Activated CD8-positive, alpha-beta memory T cell treated with anti-CD3 and anti-CD28 coated beads, Interleukin-2, amount 50 U/mL, for 1 hour (primary cell): ENCODE results near the gene GAST.

Experiments
- DNase-seq: peaks from one replicate; pipeline ENCODE4 v3.0.0-alpha.2; 2020; ENCODE audit errors: extremely low read depth

Gene GAST

DNA sequence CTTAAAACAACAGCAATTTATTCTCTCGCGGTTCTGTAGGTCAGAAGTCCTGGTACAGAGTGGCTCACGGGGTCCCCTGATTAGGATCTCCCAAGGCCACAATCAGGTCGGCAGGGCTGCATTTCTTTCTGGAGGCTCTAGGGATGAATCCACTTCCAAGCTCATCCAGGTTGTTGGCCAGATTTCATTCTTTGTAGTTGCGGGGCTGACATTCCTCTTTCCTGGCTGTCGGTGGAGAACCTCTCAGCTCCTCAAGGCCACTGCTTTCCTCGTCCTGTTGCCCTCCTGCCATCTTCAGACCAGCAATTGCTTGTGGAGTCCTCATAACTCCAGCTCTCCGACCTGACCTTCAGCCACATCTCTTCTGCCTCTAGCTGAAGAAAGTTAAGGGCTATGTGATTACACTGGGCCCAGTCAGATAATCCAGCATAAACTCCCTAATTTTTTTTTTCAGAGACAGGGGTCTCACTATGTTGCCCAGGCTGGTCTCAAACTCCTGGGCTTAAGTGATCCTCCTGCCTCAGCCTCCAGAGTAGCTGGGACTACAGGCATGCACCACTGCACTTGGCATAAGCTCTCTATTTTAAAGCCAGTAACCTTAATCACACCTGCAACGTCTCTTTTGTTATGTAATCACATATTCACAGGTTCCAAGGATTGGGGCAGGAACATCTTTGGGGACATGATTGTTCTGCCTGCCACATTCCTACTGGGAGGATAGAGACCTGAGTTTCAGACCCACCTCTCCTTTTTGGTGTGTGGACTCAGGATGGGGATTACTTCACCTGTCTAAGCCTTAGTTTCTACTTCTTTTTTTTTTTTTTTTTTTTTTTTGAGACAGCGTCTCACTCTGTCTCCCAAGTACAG lies 4.1 kb upstream of the GAST start:
- DNase-seq, result no peak

DNA sequence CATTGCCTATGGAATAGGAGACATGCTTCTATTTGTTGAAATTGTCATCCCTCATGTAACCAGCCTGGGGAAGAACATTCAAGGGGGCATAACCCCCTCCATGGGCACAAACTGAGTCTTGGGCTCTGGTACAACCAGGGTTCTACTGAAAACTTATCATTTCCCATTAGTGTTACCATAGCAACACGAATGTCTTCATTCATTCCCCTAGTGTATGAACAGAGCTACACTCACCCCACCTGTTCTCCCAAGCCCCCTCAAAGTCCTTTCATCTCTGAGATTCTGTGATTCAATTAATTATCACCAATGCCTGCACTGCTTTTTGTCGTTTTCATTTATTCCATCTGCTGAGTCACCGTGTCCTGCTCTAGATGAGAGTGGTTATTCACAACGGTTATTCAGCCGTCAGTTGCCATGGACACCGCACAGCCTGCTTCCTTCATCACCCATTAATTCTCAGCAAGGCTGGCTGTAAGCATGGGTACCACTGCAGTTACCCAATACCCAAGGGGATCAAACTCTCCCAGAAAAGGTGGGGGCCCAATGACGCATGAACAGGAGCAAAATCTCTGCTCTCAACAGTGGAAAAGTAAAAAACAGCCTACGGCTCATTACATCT lies 1.6 kb upstream of the GAST start:
- DNase-seq, result no peak

DNA sequence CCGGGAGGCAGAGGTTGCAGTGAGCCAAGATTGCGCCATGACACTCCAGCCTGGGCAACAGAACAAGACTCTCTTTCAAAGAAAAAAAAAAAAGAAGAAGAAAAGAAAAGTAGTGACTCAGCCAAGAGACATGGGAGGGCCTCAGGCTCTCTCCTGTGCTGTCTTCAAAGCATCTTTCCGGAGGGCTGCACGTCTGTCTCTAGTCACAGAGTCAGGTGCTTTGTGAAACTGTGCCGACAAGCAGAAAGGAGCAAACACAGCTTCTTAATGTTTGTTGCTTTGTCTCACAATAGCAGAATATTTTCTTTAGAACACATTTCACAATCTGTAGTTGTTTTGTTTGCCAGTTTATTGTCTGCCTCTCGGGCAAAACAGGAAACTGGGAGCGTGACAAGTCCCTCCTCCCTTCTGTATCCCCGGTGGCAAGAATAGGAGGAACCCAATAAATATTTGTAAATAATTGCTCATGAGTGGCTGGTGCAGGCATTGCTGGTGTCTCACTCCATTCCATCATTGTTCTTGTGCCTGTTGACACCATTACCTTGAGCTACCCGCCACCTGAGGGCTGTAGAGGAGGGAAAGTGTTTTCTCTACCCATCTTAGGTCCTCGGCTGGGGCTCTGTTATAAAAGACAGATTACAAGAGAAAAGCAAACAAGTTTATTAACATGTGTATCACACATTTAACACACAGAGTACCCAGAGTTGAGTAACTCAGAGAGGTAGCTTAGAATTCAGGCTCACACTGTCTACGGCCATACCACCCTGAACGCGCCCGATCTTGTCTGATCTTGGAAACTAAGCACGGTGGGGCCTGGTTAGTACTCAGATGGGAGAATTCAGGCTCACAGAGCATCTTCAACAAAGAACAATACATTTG lies 5.5 kb downstream of the GAST start:
- DNase-seq, result no peak

DNA sequence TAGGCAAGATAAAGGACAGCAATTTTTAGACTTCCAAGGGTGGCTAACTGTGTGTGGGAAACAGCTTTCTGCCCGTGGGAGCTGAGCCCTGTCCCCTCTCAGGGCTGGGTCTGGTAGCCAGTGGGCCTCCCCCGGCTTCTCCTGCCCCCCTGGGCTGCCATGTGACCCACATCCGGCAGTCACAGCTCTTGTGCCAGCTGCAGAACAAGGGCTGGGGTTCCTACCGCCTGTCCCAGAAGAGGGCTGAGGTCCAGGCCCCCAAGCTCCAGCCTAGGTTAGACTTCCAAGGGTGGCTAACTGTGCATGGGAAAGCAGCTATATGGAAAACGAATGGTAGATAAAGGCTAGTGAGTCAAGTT lies 6.1 kb downstream of the GAST start:
- DNase-seq, result no peak

DNA sequence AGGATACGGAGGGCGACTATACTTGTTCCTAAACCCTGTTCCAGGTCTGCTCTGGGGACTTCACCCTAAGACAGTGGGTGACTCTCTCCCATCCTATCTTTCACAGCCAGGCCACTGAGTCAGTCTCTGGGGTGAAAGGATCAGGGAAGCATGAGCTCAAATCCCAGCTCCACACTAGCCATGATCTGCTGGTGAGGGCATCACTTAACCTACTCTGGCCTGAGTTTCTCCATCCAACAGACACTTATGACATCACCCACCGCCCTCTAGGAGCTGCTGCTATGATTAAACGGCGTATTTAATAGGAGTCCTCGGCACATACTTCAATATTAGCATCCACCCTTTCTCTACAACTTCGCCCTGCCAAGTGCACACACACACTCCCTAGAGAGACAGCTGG lies 10.1 kb downstream of the GAST start:
- DNase-seq, result no peak

DNA sequence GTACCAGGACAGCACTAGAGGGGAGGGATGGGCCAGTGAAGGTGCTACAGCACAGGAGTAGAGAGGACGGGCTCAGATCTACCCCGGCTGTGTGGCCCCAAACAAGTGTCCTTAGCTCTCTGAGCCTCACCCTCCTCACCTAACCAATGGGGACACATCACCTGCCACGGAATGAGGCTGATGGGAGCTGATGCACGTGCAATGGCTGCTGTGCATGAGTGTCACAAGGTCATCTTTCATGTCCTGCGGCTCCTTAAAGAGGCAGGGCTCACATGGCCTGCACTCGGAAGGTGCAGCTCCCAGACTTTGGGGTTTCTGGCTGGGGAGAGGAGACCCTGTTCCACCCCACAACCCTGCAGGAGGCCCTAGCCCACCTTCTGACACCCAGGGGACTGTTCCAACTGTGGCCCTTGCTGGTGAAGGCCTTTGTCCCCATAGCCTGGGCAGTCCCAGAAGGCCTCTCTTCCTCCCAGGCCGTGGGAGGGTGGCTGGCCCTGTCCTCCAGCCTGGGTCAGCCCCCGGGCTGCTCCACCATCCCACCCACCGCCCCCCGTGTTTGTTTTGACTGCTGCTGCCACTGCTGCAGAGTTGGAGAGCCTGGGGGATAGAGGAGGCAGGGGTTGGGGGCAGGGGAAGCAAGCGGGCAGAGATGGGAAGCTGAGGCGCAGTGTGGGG lies 11.8 kb downstream of the GAST start:
- DNase-seq, result no peak

DNA sequence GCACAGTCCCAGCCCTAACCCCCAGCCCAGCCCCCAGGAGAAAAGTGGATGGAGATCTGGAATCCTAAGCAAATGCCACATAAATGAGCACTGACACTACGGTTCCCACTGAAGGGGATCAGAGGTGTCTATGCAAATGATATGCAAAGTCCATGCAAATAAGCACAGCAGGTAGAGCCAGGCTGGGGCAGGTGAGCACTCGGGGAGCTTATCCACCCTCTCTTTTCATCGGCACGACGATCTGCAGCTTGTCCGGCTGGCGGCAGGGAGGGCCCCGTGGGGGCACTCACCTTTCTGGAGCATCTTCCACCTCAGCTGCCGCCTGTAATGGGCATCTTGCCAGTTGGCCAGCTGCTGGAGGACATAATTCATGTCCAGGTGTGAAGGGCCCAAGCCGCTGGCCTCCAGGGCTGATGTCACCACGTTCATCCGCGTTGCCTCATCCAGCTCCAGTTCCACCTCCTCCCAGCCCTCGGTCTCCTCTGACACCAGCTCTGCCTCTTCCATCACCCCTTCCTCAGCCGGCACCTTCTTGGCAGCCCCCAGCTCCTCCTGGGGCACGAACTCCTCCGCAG lies 12.4 kb downstream of the GAST start:
- no peak for DNase-seq

DNA sequence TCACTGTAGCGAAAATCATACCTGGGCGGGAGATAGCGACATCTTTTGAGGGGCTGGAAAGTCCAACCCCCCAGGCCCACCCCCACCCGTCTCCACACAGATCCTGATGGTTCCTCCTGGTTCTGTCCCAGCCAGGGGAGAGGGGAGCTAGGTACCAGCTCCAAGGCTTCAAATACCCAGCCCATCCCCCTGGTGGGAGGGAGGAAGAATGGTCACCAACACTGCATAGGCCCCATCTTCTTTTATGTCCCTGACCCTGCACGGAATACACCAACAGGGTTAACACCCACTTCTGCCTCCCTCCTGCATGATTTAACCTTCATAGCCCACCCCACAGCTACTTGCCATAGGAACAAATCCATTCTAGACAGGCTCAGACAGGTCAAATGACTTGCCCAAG lies 13.0 kb downstream of the GAST start:
- no peak for DNase-seq

DNA sequence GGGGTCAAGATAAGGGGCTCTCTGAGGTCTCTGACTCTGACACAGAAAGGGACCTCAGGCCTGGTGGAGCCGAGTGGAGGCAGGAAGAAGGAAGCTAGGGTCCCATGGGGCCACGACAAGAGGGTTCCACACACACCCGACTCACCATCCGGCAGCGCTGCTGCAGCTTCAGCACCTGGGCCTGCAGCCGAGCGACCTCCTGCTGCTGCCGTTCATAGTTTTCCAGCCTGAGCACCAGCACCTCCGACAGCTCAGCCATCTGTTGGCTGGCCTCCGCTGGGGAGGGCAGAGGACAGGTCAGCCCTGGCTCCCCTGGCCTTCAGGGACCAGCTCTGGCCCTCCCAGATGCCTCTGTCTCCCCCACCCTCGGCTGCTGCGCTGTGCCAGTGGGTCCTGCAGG lies 15.9 kb downstream of the GAST start:
- no peak for DNase-seq

DNA sequence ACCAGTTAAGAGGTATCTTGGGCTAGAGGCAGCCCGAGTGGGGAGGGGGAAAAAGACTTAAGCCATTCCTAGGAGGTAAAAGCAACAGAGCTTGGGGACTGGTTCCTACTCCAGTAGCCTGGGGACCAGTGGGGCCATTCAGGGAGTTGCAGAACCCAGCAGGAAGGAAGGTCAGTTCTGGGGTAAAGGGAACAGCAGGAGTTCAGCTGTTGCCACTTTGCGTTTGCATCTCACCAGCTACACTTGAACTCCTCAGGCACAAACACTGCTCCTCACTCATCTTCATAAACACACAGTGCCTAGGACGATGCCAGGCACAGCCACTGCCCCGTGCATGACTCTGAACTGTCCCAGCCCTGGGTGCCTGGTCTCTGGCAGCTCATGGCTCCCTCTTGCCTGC lies 18.3 kb downstream of the GAST start:
- DNase-seq, result no peak

DNA sequence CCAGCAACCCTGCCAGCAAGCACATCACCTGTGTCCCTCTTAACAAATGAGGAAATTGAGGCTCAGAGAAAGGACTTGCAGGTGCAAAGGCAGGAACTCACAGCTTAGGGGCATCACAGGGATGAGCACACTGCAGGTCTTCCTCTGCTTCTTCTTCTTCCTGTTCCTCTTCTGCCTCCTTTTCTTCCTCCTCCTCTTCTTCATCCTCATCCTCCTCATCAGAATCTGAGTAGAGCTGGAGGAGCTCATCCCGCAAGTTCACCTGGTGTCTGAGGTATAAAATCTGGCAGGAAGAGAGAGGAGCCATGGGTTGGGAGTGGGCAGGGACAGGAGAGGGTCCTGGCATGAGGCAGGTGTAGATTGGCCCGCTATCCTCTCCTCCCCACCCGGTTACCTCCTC lies 19.7 kb downstream of the GAST start:
- DNase-seq, result no peak

DNA sequence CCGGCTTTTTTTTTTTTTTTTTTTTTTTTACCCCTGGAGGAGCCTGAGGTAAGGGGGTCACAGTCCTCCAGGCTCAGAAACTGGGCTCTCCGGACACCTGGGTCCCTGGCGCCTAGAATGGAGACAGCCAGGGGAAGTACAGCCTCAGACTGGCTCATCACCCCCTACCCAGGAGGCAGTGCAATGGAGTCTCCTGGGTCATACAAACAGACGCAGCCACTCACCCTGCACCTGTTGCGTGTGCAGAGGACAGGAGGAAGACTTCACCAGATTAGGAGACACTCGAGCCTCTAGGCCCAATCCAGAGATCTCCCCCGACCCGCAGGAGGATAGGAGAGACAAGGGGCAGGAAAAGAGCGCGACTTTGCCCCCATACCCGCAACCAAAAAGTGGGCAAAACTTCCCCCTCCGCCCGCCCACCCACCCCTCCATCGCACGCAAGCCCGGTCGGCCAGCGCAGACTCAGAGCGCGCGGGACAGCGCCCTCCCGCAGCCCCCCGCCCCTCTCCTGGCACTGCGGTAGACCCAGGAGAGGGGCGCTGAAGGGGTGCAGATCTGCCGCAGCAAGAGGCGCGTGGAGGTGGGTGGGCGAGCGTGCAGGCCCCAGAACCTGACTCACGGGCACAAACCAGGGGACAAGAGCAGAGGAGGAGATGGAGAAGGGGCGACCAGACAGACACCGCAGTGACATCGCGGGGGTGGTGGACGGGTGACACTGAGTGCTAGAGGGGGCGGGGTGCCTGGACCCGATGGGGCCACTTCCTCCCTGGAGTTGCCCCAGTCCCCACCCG lies 21.4 kb downstream of the GAST start:
- no peak for DNase-seq

DNA sequence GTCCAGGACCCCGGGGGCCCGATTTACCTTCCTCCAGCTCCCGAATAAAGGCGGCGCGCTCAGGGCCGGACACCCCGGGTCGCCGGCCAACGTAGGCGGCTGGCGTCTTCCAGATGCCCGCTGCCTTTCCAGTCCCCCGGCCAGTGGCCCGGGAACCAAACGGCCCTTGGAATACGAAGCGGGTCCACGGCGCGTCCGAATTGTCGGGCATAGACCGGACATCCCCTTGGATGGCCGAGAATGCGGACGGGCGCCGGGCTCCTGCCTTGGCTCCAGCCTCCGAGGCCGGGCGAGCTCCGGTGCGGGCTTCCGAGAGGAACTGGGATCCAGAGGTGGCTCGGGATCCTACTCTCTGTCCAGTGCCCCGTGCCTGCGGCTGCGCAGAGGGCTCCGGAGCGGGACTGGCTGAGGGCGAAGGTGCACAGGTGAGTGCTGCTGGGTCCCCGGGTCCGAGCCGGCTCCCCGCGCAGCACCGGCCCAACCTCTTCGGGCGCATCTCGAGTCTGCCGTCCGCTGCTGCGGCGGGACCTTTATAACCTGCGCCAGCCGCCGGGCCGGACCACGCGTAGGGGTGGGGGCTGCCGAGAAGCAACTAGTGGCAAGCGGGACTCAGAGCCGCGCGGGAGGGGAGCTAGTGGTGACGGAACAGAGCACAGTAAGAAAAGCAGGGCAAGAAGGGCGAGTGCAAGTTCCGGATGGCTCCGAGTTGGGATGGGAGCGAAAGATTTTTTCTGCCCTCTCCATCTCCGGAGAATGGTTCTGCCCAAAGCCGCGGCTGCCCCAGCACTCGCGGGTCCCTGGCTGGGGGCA lies 22.2 kb downstream of the GAST start, which contains the start of gene HAP1:
HAP1 (minus strand) TSS at position 505 of the 810 bp plus-strand sequence; CDS start at position 496, 9 bp downstream.
- no peak for DNase-seq

DNA sequence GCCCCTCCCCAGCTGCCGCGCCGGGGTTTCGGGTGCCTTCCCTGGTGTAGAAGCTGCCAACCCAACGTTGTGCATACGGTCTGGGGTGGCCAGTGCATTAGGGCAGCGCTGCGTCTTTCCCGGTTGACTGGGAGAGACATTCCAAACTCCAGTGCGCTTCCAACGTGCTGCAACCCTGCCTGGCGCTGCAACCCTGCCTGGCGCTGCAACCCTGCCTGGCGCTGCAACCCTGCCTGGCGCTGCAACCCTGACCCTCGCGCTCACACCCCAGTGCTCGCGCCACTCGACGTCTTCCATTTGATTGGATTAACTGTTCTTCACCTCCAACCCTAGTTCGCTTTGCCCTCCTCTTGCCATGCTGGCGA lies 22.8 kb downstream of the GAST start:
- no peak for DNase-seq

DNA sequence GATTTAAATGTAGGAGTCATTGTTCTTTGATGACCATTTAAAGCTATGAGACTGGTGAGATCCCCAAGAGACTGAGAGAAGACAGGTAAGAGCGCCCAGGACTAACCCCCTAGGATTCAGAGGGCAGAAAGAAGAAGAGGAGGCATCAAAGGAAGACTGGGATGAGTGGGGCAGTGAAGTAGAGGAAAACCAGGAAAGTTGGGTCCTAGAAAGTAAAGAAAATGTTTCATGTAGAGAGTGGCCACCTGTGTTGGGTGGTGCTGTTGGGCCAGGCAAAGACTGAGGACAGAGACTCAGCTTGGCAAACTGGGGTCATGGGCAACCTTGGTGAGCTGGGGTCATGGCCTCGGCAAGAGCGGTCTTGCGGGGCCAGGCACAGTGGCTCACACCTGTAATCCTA lies 23.6 kb downstream of the GAST start:
- DNase-seq, result no peak

DNA sequence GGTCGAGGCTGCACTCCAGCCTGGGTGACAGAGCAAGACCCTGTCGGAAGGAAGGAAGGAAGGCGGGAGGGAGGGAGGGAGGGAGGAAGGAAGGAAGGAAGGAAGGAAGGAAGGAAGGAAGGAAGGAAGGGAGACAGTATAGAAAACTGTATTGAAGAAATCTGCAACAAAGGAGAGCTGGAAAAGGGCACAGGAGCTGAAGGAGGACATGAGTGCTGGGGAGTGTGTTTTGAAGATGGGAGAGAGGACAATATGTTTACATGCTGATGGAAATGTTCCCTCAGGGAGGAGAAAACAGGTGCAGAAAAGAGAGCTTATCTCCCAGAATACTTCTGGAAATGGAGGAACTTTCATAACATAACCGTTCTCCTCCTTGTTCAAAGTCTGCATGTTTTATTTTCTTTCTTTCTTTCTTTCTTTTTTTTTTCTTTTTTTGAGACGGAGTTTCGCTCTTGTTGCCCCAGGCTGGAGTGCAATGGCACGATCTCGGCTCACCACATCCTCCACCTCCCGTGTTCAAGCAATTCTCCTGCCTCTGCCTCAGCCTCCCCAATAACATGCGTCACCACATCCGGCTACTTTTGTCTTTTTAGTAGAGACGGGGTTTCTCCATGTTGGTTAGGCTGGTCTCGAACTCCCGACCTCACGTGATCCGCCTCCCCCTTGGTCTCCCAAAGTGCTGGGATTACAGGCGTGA lies 25.0 kb downstream of the GAST start:
- DNase-seq, result no peak

DNA sequence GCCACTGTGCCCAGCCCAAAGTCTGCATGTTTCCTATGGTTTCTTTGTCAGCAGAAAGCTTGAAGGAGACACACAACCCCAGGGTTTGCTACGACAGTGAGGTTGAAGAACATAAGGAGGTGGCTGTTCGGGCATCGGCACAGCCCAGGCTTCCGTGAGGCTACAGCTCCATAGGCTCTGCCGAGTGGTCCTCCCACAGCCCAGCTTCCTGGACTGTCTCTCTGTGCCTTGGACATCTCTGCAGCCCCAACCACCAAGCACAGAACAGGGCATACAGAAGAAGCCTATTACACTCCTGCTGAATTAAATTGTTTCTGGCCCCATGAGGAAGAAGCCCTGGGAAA lies 25.5 kb downstream of the GAST start:
- no peak for DNase-seq

DNA sequence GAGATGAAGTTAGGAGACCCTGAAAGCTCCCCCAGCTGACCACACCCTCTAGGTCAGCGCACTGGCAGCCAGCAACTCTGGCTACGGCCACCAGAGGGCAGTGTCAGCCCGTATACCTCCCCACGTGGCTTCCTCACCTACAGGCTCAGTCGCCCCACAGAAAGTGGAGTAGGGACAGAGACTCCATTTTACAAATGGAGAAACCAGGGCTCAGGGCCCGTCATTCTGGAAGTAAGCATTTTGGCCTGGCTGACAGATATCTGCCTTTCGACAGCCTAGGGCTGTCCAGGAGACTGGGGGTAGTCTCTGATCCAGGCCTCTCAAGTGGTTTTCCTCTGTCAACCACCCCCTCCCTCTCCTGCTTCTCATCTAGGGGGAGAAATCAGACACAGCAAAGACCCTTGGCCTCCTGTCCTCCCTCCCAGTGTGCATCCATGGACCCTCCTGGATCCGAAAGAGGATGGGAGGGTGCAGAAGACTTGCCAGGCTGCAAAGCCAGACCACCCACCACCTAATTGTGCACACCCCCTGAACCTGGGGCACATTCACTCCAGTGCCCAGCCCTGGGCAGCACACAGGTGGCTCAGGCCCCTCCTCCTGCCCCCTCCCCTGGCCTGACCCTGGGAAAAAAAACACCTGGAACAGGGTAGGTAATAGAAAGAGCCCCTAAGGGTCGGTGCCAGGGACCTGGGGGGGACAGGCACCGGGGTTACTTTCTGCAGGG lies 26.1 kb downstream of the GAST start:
- peak; percentile 27 for DNase-seq

DNA sequence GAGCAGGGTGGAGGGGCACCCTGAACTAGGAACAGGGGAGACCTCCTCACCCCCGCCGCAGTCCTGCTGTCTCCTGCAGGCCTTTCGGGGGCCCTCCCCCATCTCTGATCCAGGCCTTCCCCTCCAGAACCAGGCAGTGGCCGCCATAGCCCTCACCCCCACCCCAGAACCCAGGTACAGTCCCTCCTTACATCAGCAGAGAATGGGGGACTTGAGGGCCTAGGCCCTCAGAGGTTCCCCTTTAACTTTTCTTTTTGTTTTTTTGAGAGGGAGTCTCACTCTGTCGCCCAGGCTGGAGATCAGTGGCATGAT lies 26.6 kb downstream of the GAST start:
- no peak for DNase-seq
